C4-2B (cell line): Measurements from ENCODE around the gene C1orf174.

Experiments
- ZFX ChIP-seq: fragments of 450-650 bp; IDR thresholded peaks from 2 replicates; pipeline ENCODE4 v1.6.1; 2017
- TF ChIP-seq, protein P1 (sequence below): fragments of 450-650 bp; conservative IDR thresholded peaks from 2 replicates; pipeline ENCODE4 v1.5.1; 2017; ENCODE audit warnings: mild to moderate bottlenecking

DNA sequence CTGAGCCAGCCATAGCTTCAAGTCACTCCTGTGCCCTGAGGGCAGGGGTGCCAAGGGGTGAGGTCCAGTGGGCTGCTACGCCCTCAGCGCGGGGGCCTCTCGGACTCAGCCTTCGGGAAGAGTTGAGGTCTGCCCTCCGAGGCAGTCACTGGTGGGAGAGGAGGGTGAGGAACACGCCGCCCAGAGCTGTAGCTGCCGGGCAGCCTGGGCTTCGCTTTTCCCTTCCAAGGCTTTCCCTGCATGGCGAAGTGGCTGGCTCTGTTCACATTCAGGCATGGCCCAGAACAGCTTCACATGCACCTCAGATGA, 43.0 kb upstream of the C1orf174 start:
- TF ChIP-seq, protein P1, sequence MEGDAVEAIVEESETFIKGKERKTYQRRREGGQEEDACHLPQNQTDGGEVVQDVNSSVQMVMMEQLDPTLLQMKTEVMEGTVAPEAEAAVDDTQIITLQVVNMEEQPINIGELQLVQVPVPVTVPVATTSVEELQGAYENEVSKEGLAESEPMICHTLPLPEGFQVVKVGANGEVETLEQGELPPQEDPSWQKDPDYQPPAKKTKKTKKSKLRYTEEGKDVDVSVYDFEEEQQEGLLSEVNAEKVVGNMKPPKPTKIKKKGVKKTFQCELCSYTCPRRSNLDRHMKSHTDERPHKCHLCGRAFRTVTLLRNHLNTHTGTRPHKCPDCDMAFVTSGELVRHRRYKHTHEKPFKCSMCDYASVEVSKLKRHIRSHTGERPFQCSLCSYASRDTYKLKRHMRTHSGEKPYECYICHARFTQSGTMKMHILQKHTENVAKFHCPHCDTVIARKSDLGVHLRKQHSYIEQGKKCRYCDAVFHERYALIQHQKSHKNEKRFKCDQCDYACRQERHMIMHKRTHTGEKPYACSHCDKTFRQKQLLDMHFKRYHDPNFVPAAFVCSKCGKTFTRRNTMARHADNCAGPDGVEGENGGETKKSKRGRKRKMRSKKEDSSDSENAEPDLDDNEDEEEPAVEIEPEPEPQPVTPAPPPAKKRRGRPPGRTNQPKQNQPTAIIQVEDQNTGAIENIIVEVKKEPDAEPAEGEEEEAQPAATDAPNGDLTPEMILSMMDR, result no peak
- TF ChIP-seq ZFX, result no peak
